ENCODE measurements around the gene SPON1. TPM values are rescaled to one million over a fixed set of nuclear protein-coding genes. Genes with fewer than 3 reads are reported as not detected.

SPON1 gene
- total RNA-seq, 2 experiments from 2014 or later, result 2.1 to 2.2 TPM

DNA sequence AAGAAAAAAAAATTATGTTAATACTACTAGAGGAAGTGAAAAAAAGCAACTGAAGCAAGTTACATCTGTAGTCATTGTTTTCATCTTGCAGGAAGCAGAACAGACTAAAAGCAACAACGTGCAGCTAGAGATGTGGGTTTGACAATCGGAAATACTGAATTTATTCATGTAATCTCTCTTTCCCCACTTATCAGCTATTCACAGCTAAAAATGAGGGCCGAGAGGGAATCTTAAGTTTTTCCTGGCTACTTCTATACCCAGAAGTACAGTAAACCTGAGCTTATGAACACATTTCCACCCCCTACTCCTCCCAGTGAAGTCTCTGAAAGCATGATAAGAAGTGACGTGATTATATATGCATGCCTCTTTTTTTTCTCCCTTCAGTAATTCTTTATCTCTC lies 116.5 kb downstream of the SPON1 start:
- TF ChIP-seq, protein P1, sequence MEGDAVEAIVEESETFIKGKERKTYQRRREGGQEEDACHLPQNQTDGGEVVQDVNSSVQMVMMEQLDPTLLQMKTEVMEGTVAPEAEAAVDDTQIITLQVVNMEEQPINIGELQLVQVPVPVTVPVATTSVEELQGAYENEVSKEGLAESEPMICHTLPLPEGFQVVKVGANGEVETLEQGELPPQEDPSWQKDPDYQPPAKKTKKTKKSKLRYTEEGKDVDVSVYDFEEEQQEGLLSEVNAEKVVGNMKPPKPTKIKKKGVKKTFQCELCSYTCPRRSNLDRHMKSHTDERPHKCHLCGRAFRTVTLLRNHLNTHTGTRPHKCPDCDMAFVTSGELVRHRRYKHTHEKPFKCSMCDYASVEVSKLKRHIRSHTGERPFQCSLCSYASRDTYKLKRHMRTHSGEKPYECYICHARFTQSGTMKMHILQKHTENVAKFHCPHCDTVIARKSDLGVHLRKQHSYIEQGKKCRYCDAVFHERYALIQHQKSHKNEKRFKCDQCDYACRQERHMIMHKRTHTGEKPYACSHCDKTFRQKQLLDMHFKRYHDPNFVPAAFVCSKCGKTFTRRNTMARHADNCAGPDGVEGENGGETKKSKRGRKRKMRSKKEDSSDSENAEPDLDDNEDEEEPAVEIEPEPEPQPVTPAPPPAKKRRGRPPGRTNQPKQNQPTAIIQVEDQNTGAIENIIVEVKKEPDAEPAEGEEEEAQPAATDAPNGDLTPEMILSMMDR (IDR thresholded peaks at IDR 0.05), result no peak
- Mint-ChIP-seq H3K9me3 (peaks cover 2% of the 10 kb centered on the region), H3K27me3 (no peaks in the 10 kb centered on the region), H3K27ac (peak overlapping the region; percentile 92), H3K36me3 (ENCODE audit: low read depth) (peaks cover 26% of the 10 kb centered on the region), H3K4me1 (ENCODE audit: low read depth) (peaks cover 78% of the 10 kb centered on the region), H3K4me3 (peak overlapping the region; percentile 83)
- Histone ChIP-seq H3K9me3 (ENCODE audit: control insufficient read depth in 1 of 2, insufficient read depth in 1 of 2, low read length in 2 of 2) (no peaks in the 10 kb centered on the region), H3K36me3 (ENCODE audit: insufficient read depth, low read length) (peaks cover 5% of the 10 kb centered on the region), H3K4me3 (ENCODE audit: low read length) (peak overlapping the region; percentile 35), H3K27me3 (ENCODE audit: control insufficient read depth in 1 of 2, insufficient read depth in 2 of 2, low read length in 2 of 2) (no peaks in the 10 kb centered on the region), H3K4me1 (ENCODE audit: insufficient read depth, low read length) (peaks cover 39% of the 10 kb centered on the region), H3K27ac (ENCODE audit: low read depth in 1 of 2, low read length in 2 of 2) (peak overlapping the region in 1 of 2 donors; percentile 62)
- intact Hi-C loops (cut with DNase I, micrococcal nuclease), result loop anchor here (5.0 kb wide), 3 partner anchors 68 to 222 kb away; no protein-coding TSS in a partner anchor
- DNase-seq, result peak in 5 of 14 experiments; percentile 20 to 58 (median 54)
- CTCF ChIA-PET, result no interaction called here
- ATAC-seq (ENCODE audit: poor library complexity), result peak; percentile 50
- POLR2A ChIA-PET, result interaction anchor here (0.8 to 1.7 kb wide), 5 partner anchors 14 to 140 kb away, joined by 3 to 4 read pairs (median 3); no protein-coding TSS in a partner anchor

DNA sequence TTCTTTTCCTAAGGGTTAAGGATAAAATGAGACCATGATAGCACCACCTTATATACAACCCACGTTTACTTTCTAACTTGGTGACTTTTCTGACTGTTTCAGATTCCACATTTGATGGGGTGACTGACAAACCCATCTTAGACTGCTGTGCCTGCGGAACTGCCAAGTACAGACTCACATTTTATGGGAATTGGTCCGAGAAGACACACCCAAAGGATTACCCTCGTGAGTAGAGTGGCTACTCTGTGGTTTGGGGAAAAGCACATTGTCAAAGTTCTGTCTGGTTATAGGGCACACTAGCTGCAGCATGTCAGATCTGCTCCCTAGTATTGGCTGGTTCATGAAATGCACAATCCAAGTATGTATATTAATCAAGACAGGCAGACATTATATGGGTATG lies 117.3 kb downstream of the SPON1 start:
- H3K36me3 Mint-ChIP-seq (ENCODE audit: low read depth), result peaks cover 32% of the 10 kb centered on the region
- POLR2A ChIA-PET, result interaction anchor here (1.1 kb wide), 2 partner anchors 10 to 141 kb away, joined by 3 read pairs; no protein-coding TSS in a partner anchor
- CTCF ChIA-PET, result no interaction called here

DNA sequence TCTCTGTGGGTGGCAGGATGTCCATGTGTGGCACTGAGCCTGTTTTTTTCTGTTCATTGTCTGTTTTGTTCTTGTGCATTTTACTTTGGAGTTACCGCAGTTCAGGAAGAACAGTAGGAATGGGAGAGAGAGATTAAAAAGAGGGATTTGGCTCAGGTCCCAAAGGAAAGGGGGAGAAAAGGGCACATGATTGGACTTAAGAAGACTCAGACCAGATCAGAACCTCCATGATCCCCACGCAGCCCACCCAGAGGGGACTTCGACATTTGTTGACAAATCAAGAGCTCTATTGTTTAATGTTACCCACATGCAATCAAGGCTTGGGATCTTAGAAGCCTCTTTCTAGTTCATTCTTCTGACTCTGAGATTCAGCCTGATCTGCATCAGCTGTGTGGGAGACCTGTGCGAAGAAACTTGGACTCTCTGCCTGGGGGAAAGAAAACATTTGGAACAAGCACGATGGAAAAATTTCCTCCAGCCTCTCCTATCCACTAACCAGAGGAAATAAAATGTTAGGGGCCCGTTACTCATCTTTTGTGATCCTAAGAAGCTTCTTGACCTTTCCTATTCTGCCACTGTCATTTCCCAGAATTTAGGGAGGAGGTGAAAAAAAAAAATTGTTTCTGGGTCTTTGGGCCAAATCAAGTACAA lies 119.2 kb downstream of the SPON1 start:
- Histone ChIP-seq H3K36me3 (ENCODE audit: insufficient read depth, low read length) (peaks cover 5% of the 10 kb centered on the region), H3K4me1 (ENCODE audit: insufficient read depth, low read length) (peaks cover 22% of the 10 kb centered on the region), H3K27me3 (ENCODE audit: control insufficient read depth in 1 of 2, insufficient read depth in 2 of 2, low read length in 2 of 2) (no peaks in the 10 kb centered on the region), H3K27ac (ENCODE audit: low read depth in 1 of 2, low read length in 2 of 2) (no peak overlapping the region), H3K9me3 (ENCODE audit: control insufficient read depth in 1 of 2, insufficient read depth in 1 of 2, low read length in 2 of 2) (no peaks in the 10 kb centered on the region), H3K4me3 (ENCODE audit: low read length) (no peak overlapping the region)
- ChIA-PET POLR2A (no interaction called here), CTCF (interaction anchor here (1.3 kb wide), 1 partner anchor 26 kb away, joined by 3 read pairs; no protein-coding TSS in a partner anchor)
- Mint-ChIP-seq H3K9me3 (peaks cover 4% of the 10 kb centered on the region), H3K27ac (peak overlapping the region; percentile 92), H3K4me1 (ENCODE audit: low read depth) (peaks cover 54% of the 10 kb centered on the region), H3K36me3 (ENCODE audit: low read depth) (peaks cover 48% of the 10 kb centered on the region), H3K27me3 (no peaks in the 10 kb centered on the region), H3K4me3 (peak overlapping the region; percentile 40)
- intact Hi-C loops (cut with DNase I, micrococcal nuclease), result no loop called here
- ATAC-seq (ENCODE audit: poor library complexity) (no peak), DNase-seq (no peak)
- TF ChIP-seq, protein P1 (IDR thresholded peaks at IDR 0.05), result no peak

More for the DNA sequence above, 117.3 kb downstream of the SPON1 start:
- H3K27me3 ChIP-seq (ENCODE audit: control insufficient read depth in 1 of 2, insufficient read depth in 2 of 2, low read length in 2 of 2), result no peaks in the 10 kb centered on the region
- Mint-ChIP-seq H3K4me1 (ENCODE audit: low read depth) (peaks cover 70% of the 10 kb centered on the region), H3K27ac (peak overlapping the region; percentile 92), H3K9me3 (peaks cover 2% of the 10 kb centered on the region), H3K4me3 (peak overlapping the region; percentile 83), H3K27me3 (no peaks in the 10 kb centered on the region)
- TF ChIP-seq, protein P1 (IDR thresholded peaks at IDR 0.05), result no peak
- H3K9me3 ChIP-seq (ENCODE audit: control insufficient read depth in 1 of 2, insufficient read depth in 1 of 2, low read length in 2 of 2), result no peaks in the 10 kb centered on the region
- H3K4me1 ChIP-seq (ENCODE audit: insufficient read depth, low read length), result peaks cover 34% of the 10 kb centered on the region
- no peak for ATAC-seq (ENCODE audit: poor library complexity)
- intact Hi-C loops (cut with DNase I, micrococcal nuclease), result loop anchor here (5.0 kb wide), 3 partner anchors 68 to 222 kb away; no protein-coding TSS in a partner anchor
- peaks cover 5% of the 10 kb centered on the region for H3K36me3 ChIP-seq (ENCODE audit: insufficient read depth, low read length)
- no peak for DNase-seq
- H3K4me3 ChIP-seq (ENCODE audit: low read length), result no peak overlapping the region
- peak overlapping the region in 1 of 2 donors; percentile 62 for H3K27ac ChIP-seq (ENCODE audit: low read depth in 1 of 2, low read length in 2 of 2)
